H1 (cell line): ENCODE results near the gene PTPRT. TPM values are rescaled to one million over a fixed set of nuclear protein-coding genes. Genes with fewer than 3 reads are reported as not detected.

ENCODE experiments used
- CHD7 ChIP-seq: fragments of 300-600 bp; sonication (generic); IDR thresholded peaks from 2 replicates; pipeline ENCODE4 v1.7.1; 2012; ENCODE audit warnings: low read length, moderate library complexity, mild to moderate bottlenecking, inconsistent platforms; ENCODE audit not compliant: insufficient replicate concordance
- MAX ChIP-seq: IDR thresholded peaks from 2 replicates; pipeline ENCODE4 v1.6.1; 2012; ENCODE audit warnings: inconsistent platforms
- NANOG ChIP-seq: IDR thresholded peaks from 2 replicates; pipeline ENCODE4 v1.6.1; 2011; ENCODE audit warnings: low read length, low read depth, mild to moderate bottlenecking, inconsistent platforms; ENCODE audit not compliant: insufficient read depth, poor library complexity, severe bottlenecking
- SIN3A ChIP-seq, 2 experiments: IDR thresholded peaks in 1 of 2; conservative IDR thresholded peaks in 1 of 2; 2 replicates each; pipeline ENCODE4 v1.6.1; 2011 to 2012; ENCODE audit warnings: low read length in 2 of 2, improper control_type of control experiment in 1 of 2, low read depth in 1 of 2, mild to moderate bottlenecking in 1 of 2
- SIX5 ChIP-seq: IDR thresholded peaks from 2 replicates; pipeline ENCODE4 v1.6.1; 2011; ENCODE audit warnings: mild to moderate bottlenecking, low read depth, low read length
- SRF ChIP-seq: IDR thresholded peaks from 2 replicates; pipeline ENCODE4 v1.6.1; 2011; ENCODE audit warnings: mild to moderate bottlenecking, low read depth, low read length, moderate library complexity
- polyA plus RNA-seq, 7 experiments: library from polyadenylated mRNA; depleted of rRNA in 3 of 7; stranded (reverse) in 5 of 7; unstranded in 2 of 7; fragments of >200 nt in 5 of 7; fragments of 200-250 nt in 2 of 7; gene quantifications; 1 replicate in 5 of 7; 2 replicates in 1 of 7; 4 replicates in 1 of 7; pipeline versions ENCODE4 v1.2.1 to v1.2.3, GENCODE V29; 2011 to 2013; ENCODE audit warnings: missing spikeins in 2 of 7, mixed read lengths in 2 of 7
- total RNA-seq: library from RNA; stranded (reverse); fragmentation: NEBNext Ultra II Directional; extraction: Animal tissue kit (Norgen Biotek cat#: 25700); gene quantifications from 2 replicates; pipeline ENCODE4 v1.2.1, GENCODE V29; 2021

PTPRT gene
- total and polyA plus RNA-seq, 2 of the 8 experiments (the other 6 are each of a cell fraction or from before 2014, with no cell fraction given), result 0.33 to 1.8 TPM

GRCh38 chr20:42097741-42098140 is 1092.0 kb downstream of the PTPRT start (continued):
- TF ChIP-seq CHD7, result no peak
- TF ChIP-seq SIX5, result no peak
- no peak for TF ChIP-seq MAX
- no peak for TF ChIP-seq SIN3A (conservative IDR thresholded peaks at IDR 0.05 in 1 of 2, IDR thresholded peaks at IDR 0.05 in 1 of 2; ENCODE audit: low read depth in 1 of 2, low read length in 2 of 2)
- no peak for TF ChIP-seq NANOG
- TF ChIP-seq SRF, result no peak
